Inferior parietal cortex (tissue), 1 donor: ENCODE measurements around the gene FCRL5.

Experiments used
- DNase-seq: peaks from one replicate; pipeline ENCODE4 v3.0.0-alpha.2; 2016; ENCODE audit errors: extremely low spot score

Gene FCRL5

DNA sequence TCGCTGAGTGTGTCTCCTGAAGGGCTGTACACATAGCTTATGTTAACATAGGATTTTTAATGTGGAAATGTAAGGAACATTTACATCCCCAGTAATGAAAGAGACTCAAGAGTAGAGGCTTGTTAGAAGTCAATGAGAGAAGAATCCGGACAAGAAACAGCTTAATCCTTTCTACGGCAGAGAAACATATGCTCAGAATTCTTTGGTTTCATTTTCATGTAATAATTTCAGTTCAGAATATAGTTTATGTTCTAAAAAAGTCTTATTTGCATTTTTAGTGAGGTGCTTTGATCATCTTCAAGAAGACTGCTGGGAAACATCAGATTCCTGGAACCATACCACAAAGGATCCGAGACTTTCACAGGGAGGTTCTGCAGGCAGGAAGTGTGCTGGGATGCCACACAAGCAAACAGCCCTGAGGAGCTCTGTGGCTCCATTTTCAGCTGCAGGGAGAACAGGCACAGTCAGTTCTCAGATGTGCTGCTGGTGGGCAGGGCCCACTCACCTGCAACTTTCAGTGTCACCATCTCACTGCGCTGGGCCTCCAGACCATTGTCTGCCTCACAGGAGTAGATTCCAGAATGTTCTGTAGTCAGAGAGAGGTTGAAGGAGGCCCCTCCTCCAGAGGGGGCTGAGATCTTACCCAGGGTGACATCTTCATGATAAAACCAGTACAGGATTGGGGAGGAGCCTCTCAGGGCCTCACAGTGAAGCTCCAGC lies 28.4 kb downstream of the FCRL5 start:
- no peak for DNase-seq

DNA sequence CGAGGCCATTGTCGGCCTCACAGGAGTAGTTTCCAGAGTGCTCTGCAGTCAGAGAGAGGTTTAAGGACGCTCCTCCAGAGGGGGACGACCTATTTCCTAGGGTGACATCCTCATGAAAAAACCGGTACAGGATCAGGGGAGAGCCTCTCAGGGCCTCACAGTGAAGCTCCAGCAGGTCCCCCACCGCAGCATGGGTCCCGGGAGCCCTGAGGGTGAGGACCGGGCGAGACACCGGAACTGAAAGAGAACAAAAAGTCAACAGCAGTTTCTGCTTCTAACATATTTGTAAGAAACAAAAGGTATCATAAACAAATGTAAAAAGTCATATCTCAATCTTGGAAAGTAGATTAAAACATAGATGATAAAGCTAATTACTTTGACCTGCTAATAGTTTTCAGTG lies 31.3 kb downstream of the FCRL5 start:
- DNase-seq = no peak

DNA sequence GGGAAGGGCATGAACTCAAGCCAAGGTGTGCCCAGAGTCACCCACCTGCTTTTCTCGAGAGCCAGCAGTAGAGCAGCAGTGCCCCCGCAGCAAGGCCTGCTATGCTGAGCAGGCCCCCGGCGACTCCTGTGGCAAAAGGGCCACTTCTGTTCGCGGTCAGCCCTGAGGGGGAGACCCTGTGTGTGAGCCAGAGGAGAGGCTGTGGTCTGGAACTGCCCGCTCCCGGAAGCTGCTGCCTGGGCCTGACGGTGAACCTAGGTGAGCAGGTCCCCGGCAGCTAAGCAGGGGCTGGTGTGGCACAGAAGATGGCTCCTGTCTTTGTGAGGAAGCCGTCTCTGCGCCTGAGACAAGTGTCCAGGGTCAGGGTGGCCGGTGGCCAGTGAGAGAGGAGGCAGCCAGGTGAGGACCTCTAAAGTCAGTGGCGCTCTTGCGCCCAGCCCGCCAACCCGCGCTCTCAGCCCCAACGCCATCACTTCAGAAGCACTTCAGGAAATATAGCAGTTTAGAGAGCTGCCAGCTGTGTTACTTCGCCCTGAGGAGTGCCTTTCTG lies 31.9 kb downstream of the FCRL5 start:
- no peak for DNase-seq

DNA sequence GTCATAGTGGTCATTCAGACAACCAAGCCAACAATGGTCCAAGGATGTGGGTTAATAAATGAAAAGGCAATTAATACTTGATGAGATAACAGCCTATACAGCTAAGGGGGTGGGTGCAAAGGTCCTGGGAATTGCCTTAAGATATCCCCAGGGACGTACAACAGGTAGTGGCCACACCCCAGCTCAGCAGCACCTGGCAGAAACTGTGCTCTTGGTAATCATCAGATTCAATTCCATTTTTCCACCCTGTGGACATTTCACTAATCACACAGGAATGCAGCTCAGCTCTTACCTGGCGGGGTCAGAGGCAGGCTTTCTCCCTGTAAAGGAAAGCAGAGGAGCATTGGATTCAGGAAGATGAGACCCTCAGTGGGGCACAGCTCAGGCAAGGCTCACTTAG lies 32.9 kb downstream of the FCRL5 start:
- DNase-seq = no peak

DNA sequence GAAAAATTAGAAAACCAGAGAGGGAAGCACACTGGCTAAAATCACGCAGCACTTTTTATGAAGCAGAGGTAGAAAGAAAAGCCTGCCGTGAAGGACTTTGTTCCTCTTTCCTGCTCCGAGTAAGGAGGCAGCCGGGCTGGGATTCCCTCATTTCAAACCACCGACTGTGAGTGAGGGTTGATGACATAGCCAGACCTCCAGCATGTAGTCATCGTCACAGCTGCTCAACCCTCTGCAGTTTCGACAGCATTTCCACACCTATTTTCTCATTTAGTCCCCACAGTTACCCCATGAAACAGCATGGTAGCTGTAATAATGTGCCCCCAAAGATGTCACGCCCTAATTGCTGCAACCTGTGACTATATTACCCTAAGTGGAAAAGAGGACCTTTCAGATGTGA lies 35.3 kb downstream of the FCRL5 start:
- DNase-seq = no peak

DNA sequence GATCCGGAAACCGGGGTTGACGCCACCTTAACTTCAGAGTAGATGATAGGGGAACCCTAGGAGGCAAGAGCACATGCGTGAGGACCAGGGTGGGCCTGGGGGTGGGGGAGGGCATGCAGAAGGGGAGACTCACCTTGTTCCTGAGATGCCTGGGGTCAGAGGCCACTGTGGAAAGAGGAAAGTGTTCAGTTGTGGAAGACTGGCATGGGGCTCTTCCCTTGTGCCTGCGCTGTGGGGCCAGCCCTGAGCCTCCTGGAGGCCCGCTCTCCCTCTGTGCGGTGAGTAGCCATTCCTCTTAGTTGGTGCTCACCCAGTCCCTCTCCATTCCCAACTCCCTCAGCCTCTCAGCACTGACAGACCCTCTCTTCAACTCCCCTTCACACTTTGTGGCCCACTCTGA lies 36.6 kb downstream of the FCRL5 start:
- no peak for DNase-seq

DNA sequence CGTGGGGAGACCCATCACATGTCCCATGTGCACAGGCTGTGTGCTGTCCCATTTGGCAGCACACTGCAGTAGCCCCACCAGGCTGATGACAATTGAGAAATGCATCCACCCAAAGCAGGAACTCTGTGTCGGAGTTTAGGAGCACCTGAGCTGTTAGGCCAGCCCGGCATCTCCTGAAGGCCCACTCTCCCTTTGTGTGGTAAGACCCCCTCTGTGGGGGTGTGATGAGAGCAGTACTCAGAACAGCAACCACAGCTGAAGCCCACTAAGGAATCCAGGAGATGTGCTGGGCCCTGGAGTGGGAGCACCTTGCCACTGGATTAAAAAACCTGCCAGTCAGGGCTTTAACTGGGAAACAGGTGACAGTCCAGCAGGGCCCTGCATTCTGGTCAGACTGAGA lies 37.2 kb downstream of the FCRL5 start:
- DNase-seq = no peak

DNA sequence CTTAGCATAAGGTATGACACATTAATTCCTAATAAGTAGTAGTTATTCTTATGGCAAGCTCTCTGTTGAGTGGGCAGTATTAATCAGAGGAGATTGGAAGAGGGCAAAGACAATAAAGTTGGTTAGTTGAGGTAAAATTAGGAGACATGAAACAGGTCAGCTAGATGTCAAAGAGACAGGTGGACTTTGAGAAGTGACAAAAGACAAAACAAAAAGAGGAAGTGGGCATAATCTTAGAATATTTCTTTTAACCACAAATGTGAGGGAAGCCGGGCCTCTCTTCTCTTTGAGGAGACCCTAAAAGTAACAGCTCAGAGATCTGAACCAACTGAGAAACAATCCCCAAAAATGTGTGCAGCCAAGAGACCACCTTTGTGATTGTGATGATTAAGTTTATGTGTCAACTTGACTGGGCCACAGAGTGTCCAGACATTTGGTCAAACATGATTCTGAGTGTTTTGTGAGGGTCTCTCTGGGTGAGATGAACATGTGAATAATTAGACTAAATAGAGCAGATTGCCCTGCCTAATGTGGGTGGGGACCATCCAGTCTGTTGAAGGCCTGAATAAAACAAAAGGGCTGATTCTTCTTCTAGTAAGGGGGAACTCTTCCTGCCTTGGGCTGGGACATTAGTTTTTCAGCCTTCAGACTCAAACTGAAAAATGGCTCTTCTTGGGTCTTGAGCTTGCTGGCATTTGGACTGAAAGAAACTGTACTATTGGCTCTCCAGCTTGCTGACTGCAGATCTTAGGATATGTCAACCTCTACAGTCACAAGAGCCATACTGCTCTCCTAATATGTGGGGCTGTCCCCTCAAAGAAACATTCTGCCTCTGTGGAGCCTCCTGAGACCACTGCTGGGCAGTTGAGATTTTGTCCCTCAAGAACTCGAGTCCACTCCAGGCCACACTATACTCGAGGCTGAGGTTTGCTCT lies 40.0 kb downstream of the FCRL5 start:
- DNase-seq = no peak

DNA sequence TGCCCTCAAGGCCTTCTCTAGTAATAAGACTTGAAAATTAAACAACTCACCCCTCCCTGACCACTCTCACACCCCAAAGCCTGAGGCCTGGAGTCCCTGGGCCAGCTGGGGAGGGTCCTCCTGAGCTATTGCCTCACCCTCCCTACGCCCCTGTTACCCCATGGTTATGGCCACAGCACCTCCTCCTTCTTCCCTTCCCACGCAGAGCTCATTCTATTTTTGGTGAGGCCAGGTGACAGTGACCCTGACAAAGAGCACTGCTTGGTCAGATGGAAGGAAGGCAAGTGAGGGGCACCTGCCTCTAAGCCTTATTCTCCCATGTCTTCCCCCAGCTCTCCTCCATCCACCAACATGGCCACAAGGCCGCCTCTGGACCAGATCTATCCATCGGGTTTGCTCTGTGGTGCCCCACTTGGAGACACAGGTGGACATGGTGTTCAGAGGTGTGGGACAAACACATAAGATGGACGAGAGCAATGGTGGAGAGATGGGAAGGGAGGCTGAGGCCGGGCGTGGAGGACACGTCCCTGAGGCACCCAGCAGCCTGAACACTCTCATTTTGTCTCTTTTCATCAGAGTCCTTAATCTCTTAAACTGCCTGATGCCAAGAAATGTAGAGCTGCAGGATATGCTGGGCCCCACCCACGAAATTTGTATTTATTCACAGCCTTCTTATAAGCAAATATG lies 42.6 kb downstream of the FCRL5 start:
- no peak for DNase-seq

DNA sequence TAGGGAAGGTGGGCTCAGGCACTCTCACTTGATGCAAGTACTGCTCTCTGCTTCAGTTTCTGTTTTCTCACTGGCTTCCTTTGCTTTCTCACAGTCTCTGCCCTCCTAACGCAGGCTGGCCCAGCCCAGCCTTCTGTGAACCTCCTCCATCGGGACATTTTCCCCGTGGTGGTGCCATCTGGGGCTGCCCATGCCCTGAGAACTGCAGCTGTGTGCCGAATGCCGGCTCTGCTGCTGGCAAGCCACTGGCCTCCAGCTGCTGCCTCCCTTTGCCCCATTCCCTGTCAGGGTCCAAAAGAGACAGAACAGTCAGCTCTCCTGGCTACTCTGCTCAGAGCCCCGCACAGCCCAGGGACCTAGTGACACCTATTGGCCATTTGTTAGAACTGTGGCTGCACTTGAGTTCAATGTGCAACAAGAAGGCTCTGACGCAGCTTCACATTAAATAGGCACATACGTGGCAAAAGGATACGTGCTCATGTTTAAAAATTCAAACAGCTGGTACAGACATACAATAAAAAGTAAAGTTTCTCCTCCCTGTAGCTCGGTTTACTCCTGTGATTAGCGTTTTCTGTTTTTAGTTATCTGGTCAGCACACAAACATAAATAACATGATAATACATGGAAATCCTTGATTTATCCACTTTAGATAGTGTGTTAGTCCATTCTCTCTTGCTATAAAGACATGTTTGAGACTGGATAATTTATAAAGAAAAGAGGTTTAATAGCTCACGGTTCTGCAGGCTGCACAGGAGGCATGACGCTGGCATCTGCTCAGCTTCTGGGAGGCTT lies 46.6 kb downstream of the FCRL5 start:
- DNase-seq = peak; percentile 69

DNA sequence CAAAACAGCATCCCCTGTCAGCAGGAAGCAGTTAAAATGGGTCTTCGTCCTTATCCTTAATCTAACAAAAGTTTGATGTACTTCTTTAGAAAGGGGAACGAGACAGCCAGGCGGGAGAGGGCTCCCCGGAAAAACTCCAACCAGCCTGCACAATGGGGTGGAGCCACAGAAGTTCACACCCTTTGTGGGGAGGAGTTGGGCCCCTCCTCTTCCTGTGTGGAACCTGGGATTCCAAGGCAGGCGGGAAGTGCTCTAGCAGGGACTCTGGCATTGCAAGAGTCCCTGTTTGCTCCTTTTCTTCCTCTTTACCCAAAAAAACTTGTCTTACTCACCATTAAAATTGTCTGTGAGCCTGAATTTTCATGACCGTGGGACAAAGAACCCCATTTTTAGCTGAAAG lies 47.7 kb downstream of the FCRL5 start:
- DNase-seq = no peak

DNA sequence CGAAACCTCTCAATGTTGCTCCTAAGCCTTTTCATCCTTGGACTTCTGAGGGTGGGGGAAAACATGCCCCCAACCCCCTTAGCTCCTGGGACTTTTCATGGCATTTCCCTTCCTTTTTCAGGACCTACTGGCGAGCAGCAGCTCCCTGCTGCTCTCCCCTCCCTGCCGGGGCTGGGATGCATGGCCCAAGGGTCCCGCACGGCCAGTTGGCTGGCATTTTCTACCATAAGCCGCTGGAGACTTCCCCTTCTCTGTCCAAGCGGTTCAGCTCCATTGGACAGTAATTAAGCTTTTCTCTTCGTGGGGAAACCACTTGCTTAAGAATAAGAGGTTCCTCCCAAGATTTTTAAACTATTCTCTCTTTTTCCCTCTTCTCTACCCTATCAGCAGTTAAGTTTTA lies 52.8 kb downstream of the FCRL5 start:
- no peak for DNase-seq

DNA sequence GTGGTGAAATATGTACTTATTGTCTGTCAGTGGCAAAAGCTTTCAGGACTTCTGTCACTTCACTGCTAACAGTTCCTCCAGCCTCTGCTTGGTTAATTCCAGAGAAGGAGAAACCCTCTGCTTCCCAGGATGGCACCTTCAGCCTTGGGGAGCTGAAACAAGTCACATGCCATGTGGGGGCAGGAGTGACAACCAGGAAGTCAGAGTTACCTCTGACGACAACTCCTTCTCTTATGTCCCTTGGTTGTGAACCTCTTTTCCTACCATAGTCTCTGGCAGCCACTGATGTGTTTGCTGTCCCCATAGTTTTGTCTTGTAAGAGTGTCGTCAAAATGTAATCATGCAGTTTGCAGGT lies 53.6 kb downstream of the FCRL5 start:
- no peak for DNase-seq

DNA sequence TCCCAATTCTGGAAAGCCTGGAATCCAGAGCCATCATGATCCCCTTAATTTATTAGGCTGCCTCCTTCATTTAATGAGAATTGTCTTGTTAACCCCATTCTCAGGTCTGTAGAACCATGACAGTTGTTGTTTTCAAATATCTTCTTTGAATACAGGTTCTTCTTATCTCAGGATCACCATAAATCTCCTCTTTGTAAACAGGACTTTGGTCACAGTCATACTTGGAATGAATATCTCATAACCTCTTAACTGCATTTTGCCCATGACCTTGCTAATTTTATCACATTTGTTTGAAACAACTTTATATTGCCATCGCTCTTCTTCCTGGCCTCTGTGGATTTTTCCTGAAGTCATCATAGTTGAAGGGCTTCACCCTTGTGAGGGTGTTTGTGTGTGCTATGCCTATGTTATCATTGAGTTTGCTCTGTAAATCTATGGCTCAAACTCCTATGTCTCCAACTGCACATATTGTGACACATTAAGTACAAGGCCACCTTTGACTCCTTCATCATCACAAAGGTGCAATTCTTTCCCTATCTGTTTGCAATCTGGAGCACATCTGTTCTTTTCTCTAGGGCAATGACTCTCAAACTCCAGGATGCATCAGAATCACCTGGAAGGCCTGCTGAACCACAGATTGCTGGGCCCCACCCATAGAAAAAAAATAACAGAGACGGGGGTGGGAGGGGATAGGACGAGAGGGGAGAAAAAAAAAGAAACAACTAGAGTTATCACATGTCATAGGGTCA lies 54.2 kb downstream of the FCRL5 start:
- no peak for DNase-seq

DNA sequence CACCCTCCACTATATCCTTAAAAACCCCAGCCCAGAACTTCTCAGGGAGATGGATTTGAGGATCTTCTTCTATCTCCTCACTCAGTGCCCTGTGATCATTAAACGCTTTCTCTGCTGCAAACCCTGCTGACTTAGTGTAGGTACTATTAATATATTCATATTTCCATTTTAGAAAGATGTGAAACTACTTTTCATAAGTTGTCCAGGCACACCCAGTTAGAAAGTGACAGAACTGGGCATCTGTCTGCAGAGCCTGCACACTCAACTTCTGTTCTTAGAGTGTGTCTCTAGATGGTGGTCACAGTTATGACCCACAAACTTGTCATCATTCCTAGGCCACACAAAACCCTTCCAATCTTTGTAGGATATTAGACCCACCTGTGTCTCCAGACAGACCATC lies 55.0 kb downstream of the FCRL5 start:
- no peak for DNase-seq

DNA sequence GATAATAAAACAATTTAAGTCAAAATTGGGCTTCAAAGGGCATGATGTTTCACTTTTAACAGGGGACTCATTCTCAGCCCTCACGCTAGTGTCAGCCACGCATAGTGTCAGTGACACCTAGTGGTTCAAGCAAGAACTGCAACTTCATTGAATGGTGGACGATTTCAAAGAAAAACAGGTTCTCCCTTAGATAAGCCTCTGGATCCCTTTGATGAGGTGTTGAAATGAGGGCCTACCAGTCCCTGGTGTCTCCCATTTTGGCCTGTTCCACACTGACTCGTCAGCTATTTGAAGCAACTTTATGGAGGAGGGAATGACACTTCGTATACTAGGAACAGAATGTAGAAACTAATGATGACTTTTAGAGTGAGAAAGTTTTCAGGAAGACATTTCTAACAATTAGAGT lies 56.2 kb downstream of the FCRL5 start:
- peak; percentile 83 for DNase-seq

DNA sequence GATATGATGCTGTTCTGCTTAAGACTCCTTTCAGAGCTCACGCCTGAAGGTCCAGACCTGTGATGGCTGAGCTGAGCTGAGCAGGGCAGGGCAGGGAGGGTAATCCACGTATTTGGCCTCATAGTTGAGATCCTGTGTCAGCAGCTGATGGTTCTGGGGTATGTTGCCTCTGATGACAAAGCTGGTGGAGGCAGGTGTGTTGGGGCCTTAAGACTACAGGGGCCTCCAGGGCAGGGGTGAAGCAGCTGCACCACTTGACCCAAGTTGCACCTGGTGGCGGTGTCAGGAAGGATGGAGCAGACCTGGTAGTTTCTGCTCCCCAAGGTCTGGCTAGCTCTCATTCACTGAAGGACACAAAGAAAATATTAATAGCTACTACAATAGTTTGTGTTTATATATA lies 57.0 kb downstream of the FCRL5 start:
- DNase-seq = no peak

DNA sequence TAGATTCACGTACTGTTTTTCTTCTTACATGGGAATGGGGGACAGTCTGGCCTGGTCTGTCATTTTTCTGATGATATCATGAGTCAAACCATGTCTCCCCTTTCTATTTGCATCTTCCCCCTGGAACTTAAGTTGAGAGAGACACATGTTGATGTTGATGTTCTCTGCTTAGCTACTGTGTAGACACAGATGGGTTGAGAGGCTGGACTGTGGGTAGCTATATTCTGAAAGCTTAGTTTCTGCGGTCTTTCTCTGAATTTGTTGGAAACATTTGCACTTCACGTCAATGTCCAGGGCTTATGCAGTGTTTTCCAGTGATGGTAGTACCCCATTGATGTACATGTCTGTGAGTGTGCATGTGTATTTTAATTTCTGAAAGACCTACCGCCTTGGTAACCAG lies 58.2 kb downstream of the FCRL5 start:
- no peak for DNase-seq

DNA sequence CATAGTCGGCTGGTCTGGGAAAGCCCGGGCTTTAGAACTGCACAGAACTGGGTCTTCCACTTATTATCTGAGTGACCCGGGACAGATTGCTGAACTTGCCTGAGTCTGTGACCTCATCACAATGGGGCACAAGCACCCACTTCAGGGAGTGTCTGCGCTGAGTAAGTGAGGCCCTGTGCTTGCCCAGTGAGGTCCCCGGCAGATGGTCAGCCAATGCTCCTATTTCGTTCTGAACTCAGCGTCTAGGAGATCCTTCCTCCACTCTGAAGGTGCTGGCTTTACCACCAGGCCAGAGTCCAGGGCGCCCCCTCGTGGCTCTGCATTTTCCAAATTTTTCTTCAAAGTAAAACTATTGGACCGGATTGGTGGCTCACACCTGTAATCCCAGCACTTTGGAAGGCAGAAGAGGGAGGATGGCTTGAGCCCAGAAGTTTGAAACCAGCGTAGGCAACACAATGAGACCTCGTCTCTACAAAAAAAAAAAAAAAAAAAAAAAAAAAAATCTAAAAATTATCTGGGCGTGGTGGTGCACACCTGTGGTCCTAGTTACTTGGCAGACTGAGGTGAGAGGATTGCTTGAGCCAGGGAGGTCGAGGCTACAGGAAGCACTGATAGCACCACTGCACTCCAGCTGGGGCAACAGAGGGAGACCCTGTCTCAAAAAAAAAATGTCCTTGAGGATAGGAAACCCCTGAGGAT lies 61.7 kb downstream of the FCRL5 start:
- peak; percentile 55 for DNase-seq

DNA sequence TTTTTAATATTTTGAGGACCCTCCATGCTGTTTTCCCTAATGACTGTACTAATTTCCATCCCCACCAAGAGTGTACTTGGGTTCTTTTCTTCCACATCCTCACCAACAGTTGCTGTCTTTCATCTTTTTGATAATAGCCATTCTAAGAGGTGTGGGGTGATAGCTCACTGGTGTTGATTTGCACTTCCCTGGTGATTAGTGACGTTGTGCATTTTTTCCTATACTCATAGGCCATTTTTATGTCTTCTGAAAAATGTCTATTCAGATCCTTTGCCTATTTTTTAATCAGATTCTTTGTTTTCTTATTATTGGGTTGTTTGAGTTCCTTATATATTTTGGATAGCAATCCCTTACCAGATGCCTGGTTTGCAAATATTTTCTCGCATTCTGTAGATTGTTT lies 64.2 kb downstream of the FCRL5 start:
- no peak for DNase-seq
